ENCODE results near the gene GHRHR. TPM values are rescaled to one million over a fixed set of nuclear protein-coding genes. Genes with fewer than 3 reads are reported as not detected.

The GHRHR gene
- polyA plus RNA-seq, 1 experiment: not detected

DNA sequence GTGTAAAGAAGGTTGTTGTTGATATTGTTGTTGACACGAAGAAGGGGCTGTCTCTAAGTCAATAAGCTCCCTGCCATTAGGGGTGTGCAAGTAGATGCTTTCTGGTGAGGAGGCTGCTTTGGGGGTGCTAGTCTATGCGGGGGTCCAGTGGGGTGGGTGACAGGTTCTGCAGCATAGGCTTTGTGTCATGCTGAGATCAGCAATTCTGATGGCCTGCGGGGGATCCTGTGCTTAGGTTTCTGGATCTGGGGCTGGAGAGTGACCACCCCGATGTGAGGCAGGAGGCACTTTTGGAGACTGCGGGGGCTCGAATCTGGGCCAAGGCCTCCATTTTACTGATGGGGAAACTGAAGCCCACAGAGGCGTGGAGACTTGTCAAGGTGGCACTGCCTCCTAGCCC lies 47.0 kb upstream of the GHRHR start:
- Histone ChIP-seq H3K27me3 (ENCODE audit: control insufficient read depth, insufficient read depth, low read length) (peaks cover 4% of the 10 kb centered on the region), H3K4me3 (ENCODE audit: low read depth, low read length) (no peak overlapping the region), H3K27ac (ENCODE audit: low read depth, low read length) (no peak overlapping the region), H3K9me3 (ENCODE audit: control insufficient read depth, insufficient read depth, low read length) (no peaks in the 10 kb centered on the region; the same call in 1 of the 2 replicates)
- CTCF ChIA-PET: interaction anchor here (1.5 kb wide), 1 partner anchor 22 kb away, joined by 10 read pairs; no protein-coding TSS in a partner anchor
- POLR2A ChIA-PET: no interaction called here
- TF ChIP-seq, protein P1, sequence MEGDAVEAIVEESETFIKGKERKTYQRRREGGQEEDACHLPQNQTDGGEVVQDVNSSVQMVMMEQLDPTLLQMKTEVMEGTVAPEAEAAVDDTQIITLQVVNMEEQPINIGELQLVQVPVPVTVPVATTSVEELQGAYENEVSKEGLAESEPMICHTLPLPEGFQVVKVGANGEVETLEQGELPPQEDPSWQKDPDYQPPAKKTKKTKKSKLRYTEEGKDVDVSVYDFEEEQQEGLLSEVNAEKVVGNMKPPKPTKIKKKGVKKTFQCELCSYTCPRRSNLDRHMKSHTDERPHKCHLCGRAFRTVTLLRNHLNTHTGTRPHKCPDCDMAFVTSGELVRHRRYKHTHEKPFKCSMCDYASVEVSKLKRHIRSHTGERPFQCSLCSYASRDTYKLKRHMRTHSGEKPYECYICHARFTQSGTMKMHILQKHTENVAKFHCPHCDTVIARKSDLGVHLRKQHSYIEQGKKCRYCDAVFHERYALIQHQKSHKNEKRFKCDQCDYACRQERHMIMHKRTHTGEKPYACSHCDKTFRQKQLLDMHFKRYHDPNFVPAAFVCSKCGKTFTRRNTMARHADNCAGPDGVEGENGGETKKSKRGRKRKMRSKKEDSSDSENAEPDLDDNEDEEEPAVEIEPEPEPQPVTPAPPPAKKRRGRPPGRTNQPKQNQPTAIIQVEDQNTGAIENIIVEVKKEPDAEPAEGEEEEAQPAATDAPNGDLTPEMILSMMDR (IDR thresholded peaks at IDR 0.05; ENCODE audit: low read depth, low read length): no peak
- no peak for DNase-seq (ENCODE audit: low read depth, low spot score)

DNA sequence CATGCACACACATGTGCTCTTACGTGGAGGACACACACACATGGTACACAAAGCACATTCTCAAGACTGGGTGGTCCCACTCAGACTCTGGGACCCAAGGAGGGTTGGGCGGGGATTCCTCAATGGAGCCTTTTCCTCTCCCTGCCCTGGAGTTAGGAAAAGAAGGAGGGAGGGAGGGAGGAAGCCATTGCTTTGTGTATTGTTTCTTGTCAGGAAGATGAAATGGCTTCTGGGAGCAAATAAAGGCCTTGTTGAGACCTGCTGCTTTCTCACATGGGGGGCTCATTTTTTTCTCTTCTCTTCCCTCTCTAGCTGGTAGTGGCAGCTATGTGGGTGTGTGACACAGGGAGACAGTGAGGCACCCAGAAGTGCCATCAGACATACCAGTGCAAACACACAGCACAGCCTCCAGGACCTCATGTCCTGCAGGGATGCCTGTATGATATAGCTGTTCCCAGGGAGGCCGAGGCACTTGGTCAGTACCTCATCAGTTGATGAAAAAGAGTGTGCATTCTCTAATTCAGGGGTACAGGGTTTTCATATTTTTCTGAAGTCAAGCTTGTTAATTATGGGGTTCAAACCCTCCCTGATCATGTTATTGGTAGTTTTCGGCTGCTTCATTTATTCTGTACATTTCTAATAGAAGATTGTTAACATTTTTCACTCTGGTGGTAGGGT lies 46.4 kb upstream of the GHRHR start:
- POLR2A ChIA-PET: no interaction called here
- CTCF ChIA-PET: interaction anchor here (1.5 kb wide), 1 partner anchor 21 kb away, joined by 10 read pairs; no protein-coding TSS in a partner anchor
- Histone ChIP-seq H3K4me3 (ENCODE audit: low read depth, low read length) (no peak overlapping the region), H3K27me3 (ENCODE audit: control insufficient read depth, insufficient read depth, low read length) (peaks cover 3% of the 10 kb centered on the region), H3K27ac (ENCODE audit: low read depth, low read length) (no peak overlapping the region), H3K9me3 (ENCODE audit: control insufficient read depth, insufficient read depth, low read length) (no peaks in the 10 kb centered on the region; the same call in 1 of the 2 replicates)
- no peak for DNase-seq (ENCODE audit: low read depth, low spot score)
- TF ChIP-seq, protein P1 (IDR thresholded peaks at IDR 0.05; ENCODE audit: low read depth, low read length): no peak

DNA sequence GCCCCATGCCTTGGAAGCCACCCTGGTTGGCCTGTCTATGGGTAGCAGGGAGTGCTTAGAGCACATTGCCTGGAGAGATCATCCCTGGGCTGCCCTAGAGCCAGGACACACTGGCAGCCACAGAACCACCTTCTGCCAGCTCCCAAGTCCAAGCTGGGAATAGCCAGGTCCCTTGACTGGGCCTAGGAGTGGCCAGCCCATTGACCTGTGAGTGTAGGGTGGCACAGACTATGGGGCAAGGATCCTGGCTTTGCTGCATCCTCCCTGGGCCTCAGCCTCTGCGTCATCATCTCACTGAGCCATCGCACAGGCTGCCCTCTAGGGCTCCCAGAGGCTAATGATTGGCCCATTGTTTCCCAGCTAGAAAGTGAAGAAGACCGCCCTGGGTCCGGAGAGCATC lies 45.1 kb upstream of the GHRHR start:
- Histone ChIP-seq H3K27me3 (ENCODE audit: control insufficient read depth, insufficient read depth, low read length) (no peaks in the 10 kb centered on the region), H3K9me3 (ENCODE audit: control insufficient read depth, insufficient read depth, low read length) (no peaks in the 10 kb centered on the region; the same call in 1 of the 2 replicates), H3K27ac (ENCODE audit: low read depth, low read length) (no peak overlapping the region), H3K4me3 (ENCODE audit: low read depth, low read length) (no peak overlapping the region)
- POLR2A ChIA-PET: no interaction called here
- CTCF ChIA-PET: interaction anchor here (0.6 to 3.0 kb wide), 3 partner anchors 16 to 65 kb away, joined by 3 to 15 read pairs (median 3); no protein-coding TSS in a partner anchor
- DNase-seq (ENCODE audit: low read depth, low spot score): no peak
- TF ChIP-seq, protein P1 (IDR thresholded peaks at IDR 0.05; ENCODE audit: low read depth, low read length): no peak

DNA sequence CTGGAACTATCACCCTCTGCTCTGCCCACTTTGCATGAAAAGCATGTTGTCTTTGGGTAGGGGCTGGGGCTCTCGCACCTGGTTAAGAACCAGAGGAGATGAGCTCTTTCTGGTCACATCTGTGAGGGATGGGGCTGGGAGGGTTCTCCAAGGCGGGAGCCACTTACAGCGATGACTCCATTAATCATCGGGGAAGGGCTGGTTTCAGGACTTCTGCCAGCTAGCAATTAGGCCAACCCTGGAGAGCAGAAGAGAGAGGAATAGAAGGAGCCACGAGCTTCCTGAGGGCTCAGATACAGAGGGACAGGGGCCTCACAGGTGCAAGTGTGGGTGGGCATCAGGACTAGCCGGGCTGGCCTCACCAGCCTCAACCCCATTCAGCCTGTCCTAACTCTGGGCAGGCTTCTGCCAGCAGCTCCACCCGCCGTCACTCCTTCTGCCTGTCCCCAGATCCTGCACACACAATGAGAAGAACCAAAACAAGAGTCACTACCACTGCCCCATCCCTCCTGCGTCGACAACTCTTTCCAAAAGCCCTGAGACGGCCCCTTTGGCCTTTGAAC lies 43.7 kb upstream of the GHRHR start:
- H3K9me3 ChIP-seq (ENCODE audit: control insufficient read depth, insufficient read depth, low read length): no peaks in the 10 kb centered on the region; the same call in 1 of the 2 replicates
- POLR2A ChIA-PET: no interaction called here
- CTCF ChIA-PET: interaction anchor here (3.0 kb wide), 1 partner anchor 18 kb away, joined by 15 read pairs; no protein-coding TSS in a partner anchor
- H3K27ac ChIP-seq (ENCODE audit: low read depth, low read length): no peak overlapping the region
- no peaks in the 10 kb centered on the region for H3K27me3 ChIP-seq (ENCODE audit: control insufficient read depth, insufficient read depth, low read length)
- TF ChIP-seq, protein P1 (IDR thresholded peaks at IDR 0.05; ENCODE audit: low read depth, low read length): no peak
- H3K4me3 ChIP-seq (ENCODE audit: low read depth, low read length): no peak overlapping the region
- no peak for DNase-seq (ENCODE audit: low read depth, low spot score)

Data from AG04450 (cell line).